Measurements from ENCODE around the gene ALKBH5. TPM values are rescaled to one million over a fixed set of nuclear protein-coding genes. Genes with fewer than 3 reads are reported as not detected.

Gene ALKBH5
- polyA plus RNA-seq, 1 of the 3 experiments (the other 2 are of a cell fraction) = 41.0 TPM

DNA sequence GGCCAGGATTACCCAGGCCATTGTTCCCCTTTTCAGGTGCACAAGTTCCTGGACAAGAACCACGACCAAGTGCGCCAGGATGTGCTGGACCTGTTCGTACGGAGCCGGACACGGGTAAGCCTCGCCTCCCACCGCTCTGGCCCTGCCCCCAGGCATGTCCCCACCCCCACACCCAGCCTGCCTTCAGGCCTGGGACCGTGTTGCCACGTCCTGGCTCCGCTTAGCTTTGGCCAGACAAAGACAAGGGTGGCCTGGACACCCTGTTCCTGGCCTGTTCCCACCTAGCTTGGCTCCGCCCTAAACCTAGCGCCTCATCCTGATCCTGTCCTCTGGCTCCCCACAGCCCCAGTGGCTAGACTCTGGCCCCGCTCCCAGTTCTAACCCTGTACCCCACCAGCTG lies 44.1 kb upstream of the ALKBH5 start:
- H3K4me3 ChIP-seq (ENCODE audit: low read depth in 2 of 2, low read length in 1 of 2) = no peak overlapping the region
- no peaks in the 10 kb centered on the region for H3K9me2 ChIP-seq
- no peak overlapping the region for H3K27ac ChIP-seq (ENCODE audit: low read depth in 2 of 2, low read length in 1 of 2)
- H4K20me1 ChIP-seq (ENCODE audit: insufficient read depth) = no peaks in the 10 kb centered on the region
- H3K27me3 ChIP-seq (ENCODE audit: insufficient read depth) = no peaks in the 10 kb centered on the region
- no peak overlapping the region for H2AFZ ChIP-seq (ENCODE audit: low read depth)
- no peaks in the 10 kb centered on the region for H3K79me2 ChIP-seq (ENCODE audit: insufficient read depth)
- H3K4me1 ChIP-seq (ENCODE audit: control insufficient read depth in 1 of 2, insufficient read depth in 2 of 2, low read depth in 1 of 2, low read length in 1 of 2) = peaks cover 0 to 18% of the 10 kb centered on the region in 2 experiments; a peak in 1 of 4 replicates
- peaks cover under 1% of the 10 kb centered on the region for H3F3A ChIP-seq (replicated peaks; ENCODE audit: insufficient read depth)
- POLR2A ChIA-PET = interaction anchor here (0.6 kb wide), 1 partner anchor 65 kb away, joined by 3 read pairs; no protein-coding TSS in a partner anchor
- no peaks in the 10 kb centered on the region for H3K36me3 ChIP-seq (replicated peaks in 1 of 2; ENCODE audit: control insufficient read depth in 1 of 2, insufficient read depth in 2 of 2, low read length in 1 of 2)
- no peak for TF ChIP-seq TAF1 (IDR thresholded peaks at IDR 0.05; ENCODE audit: borderline replicate concordance, low read depth, low read length)
- TF ChIP-seq RAD21 (IDR thresholded peaks at IDR 0.05; ENCODE audit: low read length) = no peak
- no peak for TF ChIP-seq POLR2AphosphoS5 (IDR thresholded peaks at IDR 0.05; ENCODE audit: low read depth, low read length)
- TF ChIP-seq GABPA (IDR thresholded peaks at IDR 0.05; ENCODE audit: low read depth) = no peak
- no peak for TF ChIP-seq RXRA (IDR thresholded peaks at IDR 0.05; ENCODE audit: borderline replicate concordance, low read depth)
- TF ChIP-seq RFX5 (IDR thresholded peaks at IDR 0.05; ENCODE audit: low read length) = no peak
- no peak for TF ChIP-seq NFIC (IDR thresholded peaks at IDR 0.05; ENCODE audit: borderline replicate concordance)
- TF ChIP-seq, protein P1, sequence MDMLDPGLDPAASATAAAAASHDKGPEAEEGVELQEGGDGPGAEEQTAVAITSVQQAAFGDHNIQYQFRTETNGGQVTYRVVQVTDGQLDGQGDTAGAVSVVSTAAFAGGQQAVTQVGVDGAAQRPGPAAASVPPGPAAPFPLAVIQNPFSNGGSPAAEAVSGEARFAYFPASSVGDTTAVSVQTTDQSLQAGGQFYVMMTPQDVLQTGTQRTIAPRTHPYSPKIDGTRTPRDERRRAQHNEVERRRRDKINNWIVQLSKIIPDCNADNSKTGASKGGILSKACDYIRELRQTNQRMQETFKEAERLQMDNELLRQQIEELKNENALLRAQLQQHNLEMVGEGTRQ (IDR thresholded peaks at IDR 0.05; ENCODE audit: borderline replicate concordance, low read depth, low read length) = no peak
- TF ChIP-seq, protein P2, sequence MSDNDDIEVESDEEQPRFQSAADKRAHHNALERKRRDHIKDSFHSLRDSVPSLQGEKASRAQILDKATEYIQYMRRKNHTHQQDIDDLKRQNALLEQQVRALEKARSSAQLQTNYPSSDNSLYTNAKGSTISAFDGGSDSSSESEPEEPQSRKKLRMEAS (IDR thresholded peaks at IDR 0.05; ENCODE audit: low read depth) = no peak
- no peak for TF ChIP-seq RCOR1 (IDR thresholded peaks at IDR 0.05; ENCODE audit: low read length)
- TF ChIP-seq SMC3 (IDR thresholded peaks at IDR 0.05; ENCODE audit: low read depth, low read length) = no peak
- TF ChIP-seq TEAD4 (IDR thresholded peaks at IDR 0.05; ENCODE audit: borderline replicate concordance, insufficient read depth) = no peak
- TF ChIP-seq CHD2 (IDR thresholded peaks at IDR 0.05; ENCODE audit: low read length, partially characterized antibody) = no peak
- TF ChIP-seq, protein P3, sequence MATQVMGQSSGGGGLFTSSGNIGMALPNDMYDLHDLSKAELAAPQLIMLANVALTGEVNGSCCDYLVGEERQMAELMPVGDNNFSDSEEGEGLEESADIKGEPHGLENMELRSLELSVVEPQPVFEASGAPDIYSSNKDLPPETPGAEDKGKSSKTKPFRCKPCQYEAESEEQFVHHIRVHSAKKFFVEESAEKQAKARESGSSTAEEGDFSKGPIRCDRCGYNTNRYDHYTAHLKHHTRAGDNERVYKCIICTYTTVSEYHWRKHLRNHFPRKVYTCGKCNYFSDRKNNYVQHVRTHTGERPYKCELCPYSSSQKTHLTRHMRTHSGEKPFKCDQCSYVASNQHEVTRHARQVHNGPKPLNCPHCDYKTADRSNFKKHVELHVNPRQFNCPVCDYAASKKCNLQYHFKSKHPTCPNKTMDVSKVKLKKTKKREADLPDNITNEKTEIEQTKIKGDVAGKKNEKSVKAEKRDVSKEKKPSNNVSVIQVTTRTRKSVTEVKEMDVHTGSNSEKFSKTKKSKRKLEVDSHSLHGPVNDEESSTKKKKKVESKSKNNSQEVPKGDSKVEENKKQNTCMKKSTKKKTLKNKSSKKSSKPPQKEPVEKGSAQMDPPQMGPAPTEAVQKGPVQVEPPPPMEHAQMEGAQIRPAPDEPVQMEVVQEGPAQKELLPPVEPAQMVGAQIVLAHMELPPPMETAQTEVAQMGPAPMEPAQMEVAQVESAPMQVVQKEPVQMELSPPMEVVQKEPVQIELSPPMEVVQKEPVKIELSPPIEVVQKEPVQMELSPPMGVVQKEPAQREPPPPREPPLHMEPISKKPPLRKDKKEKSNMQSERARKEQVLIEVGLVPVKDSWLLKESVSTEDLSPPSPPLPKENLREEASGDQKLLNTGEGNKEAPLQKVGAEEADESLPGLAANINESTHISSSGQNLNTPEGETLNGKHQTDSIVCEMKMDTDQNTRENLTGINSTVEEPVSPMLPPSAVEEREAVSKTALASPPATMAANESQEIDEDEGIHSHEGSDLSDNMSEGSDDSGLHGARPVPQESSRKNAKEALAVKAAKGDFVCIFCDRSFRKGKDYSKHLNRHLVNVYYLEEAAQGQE (IDR thresholded peaks at IDR 0.05; ENCODE audit: low read depth, low read length) = no peak
- TF ChIP-seq EZH2phosphoT487 (IDR thresholded peaks at IDR 0.05; ENCODE audit: borderline replicate concordance, low read depth) = no peak
- TF ChIP-seq MXI1 (IDR thresholded peaks at IDR 0.05; ENCODE audit: low read depth, low read length) = no peak
- TF ChIP-seq, protein P4, sequence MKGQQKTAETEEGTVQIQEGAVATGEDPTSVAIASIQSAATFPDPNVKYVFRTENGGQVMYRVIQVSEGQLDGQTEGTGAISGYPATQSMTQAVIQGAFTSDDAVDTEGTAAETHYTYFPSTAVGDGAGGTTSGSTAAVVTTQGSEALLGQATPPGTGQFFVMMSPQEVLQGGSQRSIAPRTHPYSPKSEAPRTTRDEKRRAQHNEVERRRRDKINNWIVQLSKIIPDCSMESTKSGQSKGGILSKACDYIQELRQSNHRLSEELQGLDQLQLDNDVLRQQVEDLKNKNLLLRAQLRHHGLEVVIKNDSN (IDR thresholded peaks at IDR 0.05; ENCODE audit: borderline replicate concordance, low read depth) = no peak
- WGBS (ENCODE audit: low lambda C conversion rate) = 91% methylated on average over 14 of the region's 14 CpGs
- no peak for DNase-seq
- no peaks in the 10 kb centered on the region for H3K9me3 ChIP-seq
- H3K4me2 ChIP-seq = no peak overlapping the region
- no peak overlapping the region for H3K9ac ChIP-seq
- CTCF ChIA-PET = interaction anchor here (0.7 to 4.3 kb wide), 8 partner anchors 8 to 78 kb away, joined by 3 to 25 read pairs (median 4); no protein-coding TSS in a partner anchor
